DMS114 treated with DMSO at 0.1 percent for 48 hours (cell line): ENCODE data around the gene CLDN15.
"Not testable (repeated sequence)": the region's sequence is repeated elsewhere in the genome, so short reads cannot be mapped to it uniquely, and the experiment has no call there.

Experiments used
- DNase-seq: peaks from one replicate; lab custom pipeline; 2025; ENCODE audit not compliant: unreplicated experiment; lab: John Stamatoyannopoulos, UW

Gene CLDN15

GRCh38 chr7:101222275-101222830 is 15.2 kb downstream of the CLDN15 start:
- DNase-seq, result no peak

- DNase-seq, result no peak
Observed at GRCh38 chr7:101220295-101220694, 17.3 kb downstream of the CLDN15 start.

GRCh38 chr7:101218236-101219125 is 19.1 kb downstream of the CLDN15 start:
- no peak for DNase-seq

GRCh38 chr7:101217388-101218235 is 20.0 kb downstream of the CLDN15 start, which contains the start of the genes PLOD3 and ZNHIT1:
Gene PLOD3, minus strand, starts transcription at chr7:101217581. Its CDS starts 307 bp downstream, at chr7:101217274.
Gene ZNHIT1, plus strand, starts transcription at chr7:101218165. Its CDS starts 31 bp downstream, at chr7:101218196.
- DNase-seq, result peak; percentile 95

- no peak for DNase-seq
Observed at GRCh38 chr7:101216860-101217387, 20.7 kb downstream of the CLDN15 start.

- DNase-seq, result no peak
Observed at GRCh38 chr7:101216001-101216859, 21.4 kb downstream of the CLDN15 start.

GRCh38 chr7:101212014-101212413 is 25.6 kb downstream of the CLDN15 start:
- DNase-seq, result no peak

- no peak for DNase-seq
Observed at GRCh38 chr7:101211501-101211900, 26.1 kb downstream of the CLDN15 start.

GRCh38 chr7:101210143-101210542 is 27.5 kb downstream of the CLDN15 start:
- no peak for DNase-seq

- no peak for DNase-seq
Observed at GRCh38 chr7:101208794-101209193, 28.8 kb downstream of the CLDN15 start.

- DNase-seq, result no peak
Observed at GRCh38 chr7:101207459-101207858, 30.1 kb downstream of the CLDN15 start.

GRCh38 chr7:101206665-101207042 is 30.9 kb downstream of the CLDN15 start:
- no peak for DNase-seq

GRCh38 chr7:101205901-101206664 is 31.5 kb downstream of the CLDN15 start:
- no peak for DNase-seq

- DNase-seq, result not testable (repeated sequence)
Observed at GRCh38 chr7:101203740-101204738, 33.6 kb downstream of the CLDN15 start.

GRCh38 chr7:101202603-101202918 is 35.0 kb downstream of the CLDN15 start:
- DNase-seq, result no peak

- no peak for DNase-seq
Observed at GRCh38 chr7:101201695-101202602, 35.7 kb downstream of the CLDN15 start.

GRCh38 chr7:101200862-101201599 is 36.6 kb downstream of the CLDN15 start, which contains the start of gene MOGAT3:
Gene MOGAT3, minus strand, starts transcription at chr7:101201036. Its CDS starts 182 bp downstream, at chr7:101200854.
- DNase-seq, result no peak
